LNCaP clone FGC (cell line): ENCODE results near the gene SEMA3G.

Experiments used
- DNase-seq: peaks from one replicate; pipeline ENCODE4 v3.0.0-alpha.2; 2011; ENCODE audit warnings: low read depth
- H3K4me3 ChIP-seq: 2 replicates; pipeline ENCODE4 v1.5.1; 2011; ENCODE audit warnings: mild to moderate bottlenecking, low read depth, low read length, control low read depth
- TF ChIP-seq, protein P1 (sequence below): IDR thresholded peaks from 2 replicates; pipeline ENCODE4 v1.5.1; 2012; ENCODE audit warnings: mild to moderate bottlenecking; ENCODE audit not compliant: control insufficient read depth, insufficient read depth; ENCODE audit errors: extremely low read depth

The SEMA3G gene

DNA sequence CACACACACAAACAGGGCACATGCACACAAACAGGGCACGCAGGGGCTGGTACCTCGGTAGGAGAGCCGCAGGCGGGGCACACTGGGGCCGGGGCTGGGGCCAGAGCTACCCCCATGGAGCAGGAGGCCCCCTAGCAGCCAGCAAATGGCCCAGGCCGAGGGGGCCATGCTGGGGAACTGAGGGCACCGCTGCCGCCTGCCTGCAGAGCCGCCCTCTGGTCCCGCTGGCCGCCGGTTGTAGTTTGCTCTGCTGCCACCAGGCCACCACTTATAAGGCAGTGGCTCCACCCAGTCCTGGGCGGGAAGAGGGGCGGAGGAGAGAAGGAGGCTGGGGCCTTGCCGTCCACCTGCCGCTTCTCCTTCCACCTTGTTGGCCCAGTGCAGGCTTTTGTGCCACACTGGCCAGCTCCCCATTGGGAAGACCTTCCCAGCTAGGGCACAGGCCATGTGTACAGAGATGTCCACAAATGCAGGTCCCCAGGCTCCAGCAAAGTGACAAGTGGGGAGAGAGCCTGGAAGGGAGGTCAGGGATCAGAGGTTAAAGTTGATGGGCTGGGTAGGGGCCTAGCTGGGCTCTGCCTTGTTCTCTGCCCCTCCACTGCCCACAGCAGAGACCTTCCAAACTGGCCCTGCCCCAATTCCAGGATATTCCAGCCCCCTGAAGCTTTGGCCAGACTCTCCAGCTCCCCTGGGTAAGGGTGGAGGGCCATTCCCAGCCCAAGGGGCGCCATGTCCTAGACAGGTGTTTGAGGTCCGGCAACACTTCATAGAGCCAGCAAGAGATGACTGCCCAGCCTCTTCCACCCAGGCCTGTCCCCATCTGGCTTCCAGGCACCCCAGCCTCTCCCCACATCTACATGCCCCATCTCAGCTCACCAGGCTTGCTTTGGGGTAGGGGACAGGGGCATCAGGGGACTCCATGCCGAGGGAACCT lies at the start of gene SEMA3G:
TSS of gene SEMA3G (minus strand) at position 244 of the 934 bp plus-strand sequence. CDS start at position 168, 76 bp downstream.
- peak; percentile 64 for DNase-seq
- H3K4me3 ChIP-seq = peak within 1 kb of the TSS; percentile 55
- TF ChIP-seq, protein P1, sequence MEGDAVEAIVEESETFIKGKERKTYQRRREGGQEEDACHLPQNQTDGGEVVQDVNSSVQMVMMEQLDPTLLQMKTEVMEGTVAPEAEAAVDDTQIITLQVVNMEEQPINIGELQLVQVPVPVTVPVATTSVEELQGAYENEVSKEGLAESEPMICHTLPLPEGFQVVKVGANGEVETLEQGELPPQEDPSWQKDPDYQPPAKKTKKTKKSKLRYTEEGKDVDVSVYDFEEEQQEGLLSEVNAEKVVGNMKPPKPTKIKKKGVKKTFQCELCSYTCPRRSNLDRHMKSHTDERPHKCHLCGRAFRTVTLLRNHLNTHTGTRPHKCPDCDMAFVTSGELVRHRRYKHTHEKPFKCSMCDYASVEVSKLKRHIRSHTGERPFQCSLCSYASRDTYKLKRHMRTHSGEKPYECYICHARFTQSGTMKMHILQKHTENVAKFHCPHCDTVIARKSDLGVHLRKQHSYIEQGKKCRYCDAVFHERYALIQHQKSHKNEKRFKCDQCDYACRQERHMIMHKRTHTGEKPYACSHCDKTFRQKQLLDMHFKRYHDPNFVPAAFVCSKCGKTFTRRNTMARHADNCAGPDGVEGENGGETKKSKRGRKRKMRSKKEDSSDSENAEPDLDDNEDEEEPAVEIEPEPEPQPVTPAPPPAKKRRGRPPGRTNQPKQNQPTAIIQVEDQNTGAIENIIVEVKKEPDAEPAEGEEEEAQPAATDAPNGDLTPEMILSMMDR = peak; percentile 52

DNA sequence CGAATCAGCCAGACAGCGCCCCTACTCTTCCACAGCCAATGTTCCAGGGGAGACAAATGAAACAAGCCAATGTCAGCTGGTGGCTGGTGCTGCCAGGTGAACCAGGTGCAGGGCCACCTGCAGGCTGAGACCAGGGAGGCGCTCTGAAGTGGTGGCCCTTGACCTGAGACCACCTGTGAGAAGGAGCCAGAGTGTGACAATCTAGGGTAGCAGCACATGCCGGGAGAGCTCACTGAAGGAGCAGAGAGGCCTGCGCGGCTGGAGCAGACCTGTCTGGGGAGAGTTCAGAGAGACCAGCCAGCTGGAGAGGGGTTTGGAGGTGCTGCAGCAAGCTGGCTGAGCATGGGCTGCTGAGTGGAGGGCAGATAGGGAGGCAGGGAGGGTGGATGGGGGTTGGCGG lies 49.5 kb upstream of the SEMA3G start:
- DNase-seq = no peak
- no peak overlapping the region for H3K4me3 ChIP-seq
- TF ChIP-seq, protein P1 = no peak

DNA sequence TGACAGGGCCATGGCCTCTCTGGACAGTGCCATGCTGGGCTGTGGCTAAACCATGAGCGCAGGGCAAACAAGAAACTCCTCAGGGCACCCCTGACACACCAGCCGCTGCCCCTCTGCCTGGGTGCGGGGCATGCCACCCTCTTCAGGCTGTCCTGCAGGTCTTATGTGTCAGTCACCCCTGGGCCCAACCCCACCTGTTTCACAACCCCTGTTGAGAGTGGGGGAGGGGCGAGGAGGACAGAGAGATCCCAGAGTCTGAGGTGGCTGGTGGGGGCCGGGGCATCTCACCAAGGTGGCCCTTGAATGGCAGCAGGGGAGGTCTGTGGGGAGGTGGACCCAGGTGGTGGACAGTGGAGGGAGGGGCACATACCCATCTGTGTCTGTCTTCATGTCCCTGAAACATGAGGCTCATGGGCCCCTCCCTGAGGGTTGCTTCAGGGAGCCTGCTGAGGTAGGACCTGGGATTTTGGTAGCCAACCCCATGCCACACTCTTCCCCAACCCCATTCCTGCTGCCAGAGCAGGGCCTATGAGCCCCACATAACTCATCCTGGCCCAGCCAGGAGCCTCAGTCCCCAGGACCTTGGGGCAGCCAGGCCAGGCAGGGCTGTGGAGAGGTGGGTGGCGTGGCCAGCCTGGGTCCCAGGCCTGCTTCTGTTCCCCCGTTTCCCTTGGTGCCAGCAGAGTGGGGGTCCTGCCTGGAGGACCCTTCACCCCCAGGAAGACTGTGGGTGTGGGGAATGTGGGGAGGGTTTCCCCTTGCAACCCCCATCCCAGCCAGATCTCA lies 48.5 kb upstream of the SEMA3G start:
- no peak for DNase-seq
- no peak overlapping the region for H3K4me3 ChIP-seq
- TF ChIP-seq, protein P1 = no peak

DNA sequence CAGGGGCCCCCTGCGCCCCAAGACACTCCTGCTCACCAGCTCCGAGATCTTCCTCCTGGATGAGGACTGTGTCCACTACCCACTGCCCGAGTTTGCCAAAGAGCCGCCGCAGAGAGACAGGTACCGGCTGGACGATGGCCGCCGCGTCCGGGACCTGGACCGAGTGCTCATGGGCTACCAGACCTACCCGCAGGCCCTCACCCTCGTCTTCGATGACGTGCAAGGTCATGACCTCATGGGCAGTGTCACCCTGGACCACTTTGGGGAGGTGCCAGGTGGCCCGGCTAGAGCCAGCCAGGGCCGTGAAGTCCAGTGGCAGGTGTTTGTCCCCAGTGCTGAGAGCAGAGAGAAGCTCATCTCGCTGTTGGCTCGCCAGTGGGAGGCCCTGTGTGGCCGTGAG lies 47.2 kb upstream of the SEMA3G start:
- TF ChIP-seq, protein P1 = no peak
- DNase-seq = no peak
- H3K4me3 ChIP-seq = no peak overlapping the region

DNA sequence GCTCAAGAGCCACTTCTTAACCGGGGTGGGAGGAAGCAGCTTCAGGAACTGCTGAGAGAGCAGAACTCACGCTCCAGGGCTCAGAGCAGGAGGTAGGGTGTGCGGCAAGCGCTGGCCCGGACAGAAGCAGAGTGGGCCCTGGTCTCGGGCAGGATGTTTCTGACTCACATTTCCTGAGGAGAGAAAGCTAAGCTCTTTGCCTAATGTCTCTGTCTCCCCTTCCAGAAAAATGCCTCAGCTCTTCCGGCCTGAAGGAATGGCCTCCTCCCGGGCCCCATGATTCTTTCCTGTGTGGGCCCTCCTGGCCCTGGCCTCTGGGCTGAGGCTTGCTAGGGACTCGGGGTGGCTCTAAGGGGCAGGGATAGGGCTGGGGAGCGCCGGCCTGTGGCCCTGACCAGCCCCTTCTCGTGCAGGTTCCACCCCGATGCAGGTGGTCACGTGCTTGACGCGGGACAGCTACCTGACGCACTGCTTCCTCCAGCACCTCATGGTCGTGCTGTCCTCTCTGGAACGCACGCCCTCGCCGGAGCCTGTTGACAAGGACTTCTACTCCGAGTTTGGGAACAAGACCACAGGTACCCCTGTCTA lies 46.1 kb upstream of the SEMA3G start:
- no peak overlapping the region for H3K4me3 ChIP-seq
- TF ChIP-seq, protein P1 = no peak
- no peak for DNase-seq

DNA sequence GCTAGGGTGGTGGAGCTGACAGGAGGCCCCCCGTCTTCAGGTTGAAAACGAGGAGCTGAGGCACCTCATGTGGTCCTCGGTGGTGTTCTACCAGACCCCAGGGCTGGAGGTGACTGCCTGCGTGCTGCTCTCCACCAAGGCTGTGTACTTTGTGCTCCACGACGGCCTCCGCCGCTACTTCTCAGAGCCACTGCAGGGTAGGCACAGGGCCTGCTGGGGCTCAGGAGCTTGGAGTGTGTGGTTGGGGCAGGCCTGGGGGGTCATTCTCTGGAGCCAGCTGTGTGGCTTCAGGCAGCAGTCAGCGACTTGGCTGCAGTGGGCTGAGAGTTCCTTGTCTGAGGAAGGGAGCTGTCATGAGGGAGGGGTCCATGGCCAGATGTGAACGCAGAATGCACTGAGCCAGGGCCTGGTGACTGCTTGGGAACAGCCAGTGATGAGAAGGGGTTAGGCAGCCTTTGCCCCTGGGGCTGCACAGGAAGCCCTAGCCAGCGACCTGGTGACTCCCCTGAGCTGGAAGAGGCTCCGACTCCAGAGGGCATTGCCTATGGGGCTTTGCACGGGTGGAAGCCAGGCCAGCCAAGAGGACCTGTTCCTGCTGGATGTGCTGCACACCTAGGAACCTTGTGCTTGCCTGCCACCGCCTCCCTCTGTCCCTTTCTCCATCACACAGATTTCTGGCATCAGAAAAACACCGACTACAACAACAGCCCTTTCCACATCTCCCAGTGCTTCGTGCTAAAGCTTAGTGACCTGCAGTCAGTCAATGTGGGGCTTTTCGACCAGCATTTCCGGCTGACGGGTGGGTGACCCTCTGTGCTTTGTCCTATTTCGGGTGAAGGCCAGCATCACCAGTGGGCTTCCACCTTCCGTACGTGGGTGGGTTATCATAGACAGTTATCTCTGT lies 45.4 kb upstream of the SEMA3G start:
- TF ChIP-seq, protein P1 = no peak

More for the DNA sequence above, 45.4 kb upstream of the SEMA3G start:
- no peak overlapping the region for H3K4me3 ChIP-seq
- DNase-seq = no peak
